Body of pancreas (tissue), 4 donors: ENCODE measurements around the gene ADARB1. TPM values are rescaled to one million over a fixed set of nuclear protein-coding genes. Genes with fewer than 3 reads are reported as not detected.

Experiments used
- ATAC-seq: fragments of 150-250 bp; one replicate; pipeline ENCODE4 v1.9.1; 2016
- DNase-seq, 4 donors: peaks; one replicate each; pipeline ENCODE4 v3.0.0-alpha.2; 2019
- H3K27ac ChIP-seq, 4 donors: fragments of 200-600 bp; sonication (generic); 1 replicate in 3 of 4; 2 replicates in 1 of 4; pipeline versions ENCODE4 v1.5.1 to v1.6.1; 2016 to 2019; ENCODE audit warnings: mild to moderate bottlenecking in 1 of 4, mixed read lengths in 1 of 4, moderate library complexity in 1 of 4
- H3K27me3 ChIP-seq, 2 donors: fragments of 200-600 bp; sonication (generic); one replicate each; pipeline ENCODE4 v1.6.0; 2016; ENCODE audit warnings: mild to moderate bottlenecking in 1 of 2
- H3K36me3 ChIP-seq, 2 donors: fragments of 200-600 bp; sonication (generic); replicated peaks in 1 of 2; 2 replicates each; pipeline ENCODE4 v1.5.1; 2016; ENCODE audit warnings: low read depth in 2 of 2; ENCODE audit not compliant: insufficient read depth in 1 of 2
- H3K4me1 ChIP-seq: fragments of 200-600 bp; sonication (generic); one replicate; pipeline ENCODE4 v1.6.0; 2016
- H3K4me3 ChIP-seq, 2 donors: fragments of 200-600 bp; sonication (generic); 1 replicate in 1 of 2; 2 replicates in 1 of 2; pipeline ENCODE4 v1.5.1; 2016 to 2019
- H3K9me3 ChIP-seq, 3 donors: fragments of 200-600 bp; sonication (generic); 1 replicate in 2 of 3; 2 replicates in 1 of 3; pipeline ENCODE4 v1.5.1; 2016
- CTCF ChIP-seq, 7 experiments: fragments of 450-650 bp in 4 of 7; fragments of 200-600 bp in 3 of 7; sonication (generic) in 3 of 7; IDR thresholded peaks; one replicate each; pipeline ENCODE4 v1.5.1; 2016 to 2019; ENCODE audit warnings: antibody characterized with exemption in 7 of 7
- POLR2A ChIP-seq, 3 donors: fragments of 450-650 bp; IDR thresholded peaks; one replicate each; pipeline ENCODE4 v1.6.1; 2016; ENCODE audit warnings: antibody characterized with exemption in 3 of 3, mild to moderate bottlenecking in 2 of 3
- WGBS, 2 donors: methylation state at CpG; one replicate each; pipeline ENCODE4 v1.1.5; 2017; 5-methylcytosine and 5-hydroxymethylcytosine counted together
- intact Hi-C: fragments of 100-400 bp; cut with DNase I; formaldehyde crosslinking; loops from one replicate; pipeline ENCODE4 v1.15.1; 2023
- total RNA-seq, 2 donors: library from RNA; depleted of rRNA; stranded (reverse); fragments of >200 nt; gene quantifications; one replicate each; pipeline ENCODE4 v1.1.0, GENCODE V29; 2016

The ADARB1 gene
- total RNA-seq, 2 donors from 2014 or later, result 11.4 to 11.5 TPM

- Histone ChIP-seq H3K4me1 (no peaks in the 10 kb centered on the region), H3K27me3 (no peaks in the 10 kb centered on the region), H3K36me3 (no peaks in the 10 kb centered on the region), H3K4me3 (no peak overlapping the region), H3K27ac (no peak overlapping the region), H3K9me3 (no peaks in the 10 kb centered on the region)
- intact Hi-C loops, result no loop called here
- DNase-seq (no peak), ATAC-seq (no peak)
- TF ChIP-seq CTCF (IDR thresholded peaks at IDR 0.05) (no peak), POLR2A (IDR thresholded peaks at IDR 0.05) (no peak)
- WGBS, 2 donors, result 94% methylated on average over 12 of the region's 12 CpGs
Measured at GRCh38 chr21:45175326-45176095, 101.1 kb downstream of the ADARB1 start.

- H3K27ac ChIP-seq, result no peak overlapping the region
- H3K4me3 ChIP-seq, result no peak overlapping the region
- no peaks in the 10 kb centered on the region for H3K27me3 ChIP-seq
- intact Hi-C loops, result no loop called here
- no peaks in the 10 kb centered on the region for H3K4me1 ChIP-seq
- 89 to 91% methylated on average over 16 of the region's 16 CpGs for WGBS, 2 donors
- DNase-seq, result no peak
- H3K9me3 ChIP-seq, result no peaks in the 10 kb centered on the region
- H3K36me3 ChIP-seq, result no peaks in the 10 kb centered on the region
- ATAC-seq, result no peak
- TF ChIP-seq CTCF (IDR thresholded peaks at IDR 0.05), result no peak
- no peak for TF ChIP-seq POLR2A (IDR thresholded peaks at IDR 0.05)
Measured at GRCh38 chr21:45176141-45176540, 101.8 kb downstream of the ADARB1 start.

- H3K36me3 ChIP-seq, result no peaks in the 10 kb centered on the region
- no peaks in the 10 kb centered on the region for H3K27me3 ChIP-seq
- intact Hi-C loops, result no loop called here
- WGBS, 2 donors, result 98% methylated on average over 4 to 6 of the region's 6 CpGs
- TF ChIP-seq POLR2A (IDR thresholded peaks at IDR 0.05) (no peak), CTCF (IDR thresholded peaks at IDR 0.05) (no peak)
- no peaks in the 10 kb centered on the region for H3K9me3 ChIP-seq
- ATAC-seq (no peak), DNase-seq (no peak)
- no peak overlapping the region for H3K27ac ChIP-seq
- no peaks in the 10 kb centered on the region for H3K4me1 ChIP-seq
- no peak overlapping the region for H3K4me3 ChIP-seq
Measured at GRCh38 chr21:45177039-45177438, 102.7 kb downstream of the ADARB1 start.

- H3K27ac ChIP-seq, result no peak overlapping the region
- WGBS, 2 donors, result 89 to 93% methylated on average over 11 to 12 of the region's 12 CpGs
- no peaks in the 10 kb centered on the region for H3K9me3 ChIP-seq
- H3K27me3 ChIP-seq, result no peaks in the 10 kb centered on the region
- H3K4me1 ChIP-seq, result no peaks in the 10 kb centered on the region
- intact Hi-C loops, result no loop called here
- H3K36me3 ChIP-seq, result no peaks in the 10 kb centered on the region
- DNase-seq (no peak), ATAC-seq (no peak)
- TF ChIP-seq POLR2A (IDR thresholded peaks at IDR 0.05) (no peak), CTCF (IDR thresholded peaks at IDR 0.05) (no peak)
- no peak overlapping the region for H3K4me3 ChIP-seq
Measured at GRCh38 chr21:45178070-45178608, 103.8 kb downstream of the ADARB1 start.

- DNase-seq (no peak), ATAC-seq (no peak)
- WGBS, 2 donors, result 87 to 91% methylated on average over 11 of the region's 11 CpGs
- no peak for TF ChIP-seq POLR2A (IDR thresholded peaks at IDR 0.05)
- no peak for TF ChIP-seq CTCF (IDR thresholded peaks at IDR 0.05)
- no peaks in the 10 kb centered on the region for H3K27me3 ChIP-seq
- H3K4me1 ChIP-seq, result no peaks in the 10 kb centered on the region
- H3K27ac ChIP-seq, result no peak overlapping the region
- no peaks in the 10 kb centered on the region for H3K36me3 ChIP-seq
- intact Hi-C loops, result no loop called here
- no peak overlapping the region for H3K4me3 ChIP-seq
- H3K9me3 ChIP-seq, result no peaks in the 10 kb centered on the region
Measured at GRCh38 chr21:45178971-45179370, 104.6 kb downstream of the ADARB1 start.
